HG03342 (cell line): ENCODE data around the gene QPCTL.
"Not testable (repeated sequence)": the region's sequence is repeated elsewhere in the genome, so short reads cannot be mapped to it uniquely, and the experiment has no call there.

Source experiments
- ATAC-seq: cut with Tn5 transposase; IDR thresholded peaks from one replicate; pipeline ENCODE4 v1.9.1; 2021; ENCODE audit warnings: mild to moderate bottlenecking, moderate library complexity; ENCODE audit not compliant: unreplicated experiment

QPCTL gene

GRCh38 chr19:45716359-45717130 lies 24.1 kb downstream of the QPCTL start:
- no peak for ATAC-seq

GRCh38 chr19:45717131-45717982 lies 24.9 kb downstream of the QPCTL start:
- ATAC-seq: peak; percentile 94

GRCh38 chr19:45717983-45718650 lies 25.7 kb downstream of the QPCTL start:
- no peak for ATAC-seq

GRCh38 chr19:45720065-45720464 lies 27.6 kb downstream of the QPCTL start:
- not testable (repeated sequence) for ATAC-seq

- ATAC-seq: not testable (repeated sequence)
These were observed 36.2 kb downstream of the QPCTL start for GRCh38 chr19:45728683-45729082.

- no peak for ATAC-seq
These were observed 37.4 kb downstream of the QPCTL start for GRCh38 chr19:45729800-45730290.

- peak; percentile 82 for ATAC-seq
These were observed 38.2 kb downstream of the QPCTL start, which contains the start of gene FBXO46 for GRCh38 chr19:45730368-45731288. Gene FBXO46, minus strand, starts transcription at chr19:45730896. Its CDS starts 17,401 bp downstream, at chr19:45713495.

GRCh38 chr19:45733160-45733810 lies 40.8 kb downstream of the QPCTL start, which contains the start of gene MEIOSIN:
Gene MEIOSIN, plus strand, starts transcription at chr19:45733439. Its CDS starts 1,938 bp downstream, at chr19:45735377.
- ATAC-seq: no peak

- no peak for ATAC-seq
These were observed 47.3 kb downstream of the QPCTL start for GRCh38 chr19:45739498-45740439.

GRCh38 chr19:45742969-45743368 lies 50.5 kb downstream of the QPCTL start:
- no peak for ATAC-seq

- ATAC-seq: no peak
These were observed 53.1 kb downstream of the QPCTL start for GRCh38 chr19:45745606-45746005.

- ATAC-seq: no peak
These were observed 54.4 kb downstream of the QPCTL start for GRCh38 chr19:45746866-45747265.

- ATAC-seq: no peak
These were observed 55.0 kb downstream of the QPCTL start for GRCh38 chr19:45747513-45747912.

- ATAC-seq: not testable (repeated sequence)
These were observed 59.0 kb downstream of the QPCTL start for GRCh38 chr19:45751483-45751882.

GRCh38 chr19:45752639-45753038 lies 60.2 kb downstream of the QPCTL start:
- no peak for ATAC-seq

GRCh38 chr19:45753548-45753947 lies 61.1 kb downstream of the QPCTL start:
- no peak for ATAC-seq
